GM23338 (cell line): Measurements from ENCODE around the gene TPST2. TPM values are rescaled to one million over a fixed set of nuclear protein-coding genes. Genes with fewer than 3 reads are reported as not detected.
"Not testable (repeated sequence)": the region's sequence is repeated elsewhere in the genome, so short reads cannot be mapped to it uniquely, and the experiment has no call there.

ENCODE experiments used
- ATAC-seq: fragments of 200-7000 bp; cut with Tn5 transposase; 3 replicates; pipeline ENCODE4 v1.9.1; 2020
- DNase-seq: peaks from one replicate; pipeline ENCODE4 v3.0.0-alpha.2; 2015; ENCODE audit warnings: low spot score
- H2AFZ ChIP-seq: fragments of 200-600 bp; sonication (generic); 2 replicates; pipeline ENCODE4 v1.8.0; 2016; ENCODE audit warnings: antibody characterized with exemption, mild to moderate bottlenecking, moderate library complexity
- H3F3A ChIP-seq: fragments of 200-600 bp; sonication (generic); replicated peaks from 2 replicates; pipeline ENCODE4 v1.8.0; 2017; ENCODE audit warnings: antibody characterized with exemption, mixed run types, low read depth
- H3K27ac ChIP-seq: fragments of 200-600 bp; sonication (generic); 2 replicates; pipeline ENCODE4 v1.6.1; 2016; ENCODE audit warnings: low read depth
- H3K27me3 ChIP-seq: fragments of 200-600 bp; sonication (generic); 2 replicates; pipeline ENCODE4 v1.8.0; 2016; ENCODE audit warnings: mild to moderate bottlenecking, mixed run types, moderate library complexity; ENCODE audit not compliant: insufficient read depth
- H3K36me3 ChIP-seq: fragments of 200-600 bp; sonication (generic); 2 replicates; pipeline ENCODE4 v1.8.0; 2016; ENCODE audit warnings: mild to moderate bottlenecking; ENCODE audit not compliant: insufficient read depth
- H3K4me1 ChIP-seq: fragments of 200-600 bp; sonication (generic); 2 replicates; pipeline ENCODE4 v1.8.0; 2016; ENCODE audit warnings: mild to moderate bottlenecking, moderate library complexity; ENCODE audit not compliant: insufficient read depth
- H3K4me2 ChIP-seq: fragments of 200-600 bp; sonication (generic); 2 replicates; pipeline ENCODE4 v1.7.1; 2017; ENCODE audit warnings: mixed run types
- H3K4me3 ChIP-seq: fragments of 200-600 bp; sonication (generic); 2 replicates; pipeline ENCODE4 v1.6.1; 2016; ENCODE audit warnings: mixed run types
- H3K79me2 ChIP-seq: fragments of 200-600 bp; sonication (generic); replicated peaks from 2 replicates; pipeline ENCODE4 v1.8.0; 2017; ENCODE audit warnings: mild to moderate bottlenecking; ENCODE audit not compliant: insufficient read depth
- H3K9me2 ChIP-seq: fragments of 200-600 bp; sonication (generic); 2 replicates; pipeline ENCODE4 v1.8.0; 2017; ENCODE audit not compliant: insufficient read depth
- H4K20me1 ChIP-seq: fragments of 200-600 bp; sonication (generic); replicated peaks from 2 replicates; pipeline ENCODE4 v1.8.0; 2017; ENCODE audit warnings: mild to moderate bottlenecking; ENCODE audit not compliant: insufficient read depth
- H3K27ac Mint-ChIP-seq: 2 replicates; pipeline ENCODE4 v1.8.0; 2020; ENCODE audit warnings: inconsistent platforms, mild to moderate bottlenecking, moderate library complexity, mixed read lengths
- H3K27me3 Mint-ChIP-seq: 3 replicates; pipeline ENCODE4 v1.8.0; 2022; ENCODE audit warnings: low read depth, mild to moderate bottlenecking, moderate library complexity, mixed read lengths, inconsistent platforms; ENCODE audit not compliant: insufficient read depth, poor library complexity
- H3K36me3 Mint-ChIP-seq: 3 replicates; pipeline ENCODE4 v1.8.0; 2021; ENCODE audit warnings: low read depth, mild to moderate bottlenecking, inconsistent platforms, moderate library complexity, mixed read lengths
- H3K4me1 Mint-ChIP-seq: 3 replicates; pipeline ENCODE4 v1.8.0; 2020; ENCODE audit warnings: mild to moderate bottlenecking, inconsistent platforms, mixed read lengths
- H3K4me3 Mint-ChIP-seq: 3 replicates; pipeline ENCODE4 v1.8.0; 2021; ENCODE audit warnings: moderate library complexity, mild to moderate bottlenecking, inconsistent platforms, mixed read lengths
- H3K9me3 Mint-ChIP-seq: 3 replicates; pipeline ENCODE4 v1.8.0; 2020; ENCODE audit warnings: moderate library complexity, mild to moderate bottlenecking, inconsistent platforms, mixed read lengths
- CTCF ChIP-seq, 2 experiments: fragments of 200-600 bp in 1 of 2; sonication (generic) in 1 of 2; conservative IDR thresholded peaks; 2 replicates each; pipeline versions ENCODE4 v1.5.1 to v1.6.1; 2016 to 2017; ENCODE audit warnings: antibody characterized with exemption in 2 of 2, low read depth in 2 of 2, mild to moderate bottlenecking in 2 of 2, moderate library complexity in 1 of 2
- ETS1 ChIP-seq: IDR thresholded peaks from 2 replicates; pipeline ENCODE4 v1.6.1; 2016; ENCODE audit warnings: antibody characterized with exemption
- EZH2 ChIP-seq: fragments of 200-600 bp; sonication (generic); IDR thresholded peaks from one replicate; pipeline ENCODE4 v1.8.0; 2017; ENCODE audit warnings: antibody characterized with exemption, mild to moderate bottlenecking, low read depth; ENCODE audit not compliant: unreplicated experiment
- EZH2phosphoT487 ChIP-seq: fragments of 200-600 bp; sonication (generic); IDR thresholded peaks from one replicate; pipeline ENCODE4 v1.8.1; 2018; ENCODE audit warnings: antibody characterized with exemption; ENCODE audit not compliant: unreplicated experiment
- JUNB ChIP-seq: IDR thresholded peaks from one replicate; pipeline ENCODE4 v1.6.1; 2016; ENCODE audit warnings: antibody characterized with exemption; ENCODE audit not compliant: unreplicated experiment
- POLR2AphosphoS5 ChIP-seq: IDR thresholded peaks from 2 replicates; pipeline ENCODE4 v1.6.1; 2016; ENCODE audit warnings: antibody characterized with exemption, low read depth
- ZNF114 ChIP-seq: fragments of 250-450 bp; sonication (Bioruptor Pico); IDR thresholded peaks from 2 replicates; pipeline ENCODE4 v1.5.0; 2020; ENCODE audit warnings: mild to moderate bottlenecking, moderate library complexity
- ZNF462 ChIP-seq: fragments of 250-450 bp; sonication (Bioruptor Pico); IDR thresholded peaks from 2 replicates; pipeline ENCODE4 v1.5.0; 2020; ENCODE audit warnings: mild to moderate bottlenecking, moderate library complexity
- polyA plus RNA-seq: library from polyadenylated mRNA; unstranded; fragments of >200 nt; fragmentation: Nextera tagmentation; extraction: Ambion mirVana; gene quantifications from 2 replicates; pipeline ENCODE4 v1.2.1, GENCODE V29; 2016
- total RNA-seq: library from RNA; depleted of rRNA; stranded (reverse); fragments of >200 nt; shearing (Covaris generic); gene quantifications from 2 replicates; pipeline ENCODE4 v1.2.3, GENCODE V29; 2014
- TF ChIP-seq, protein P1 (sequence below): IDR thresholded peaks from one replicate; pipeline ENCODE4 v1.6.1; 2018; ENCODE audit warnings: antibody characterized with exemption; ENCODE audit not compliant: unreplicated experiment

The TPST2 gene
- total and polyA plus RNA-seq, 2 experiments from 2014 or later, result 37.9 to 127 TPM

DNA sequence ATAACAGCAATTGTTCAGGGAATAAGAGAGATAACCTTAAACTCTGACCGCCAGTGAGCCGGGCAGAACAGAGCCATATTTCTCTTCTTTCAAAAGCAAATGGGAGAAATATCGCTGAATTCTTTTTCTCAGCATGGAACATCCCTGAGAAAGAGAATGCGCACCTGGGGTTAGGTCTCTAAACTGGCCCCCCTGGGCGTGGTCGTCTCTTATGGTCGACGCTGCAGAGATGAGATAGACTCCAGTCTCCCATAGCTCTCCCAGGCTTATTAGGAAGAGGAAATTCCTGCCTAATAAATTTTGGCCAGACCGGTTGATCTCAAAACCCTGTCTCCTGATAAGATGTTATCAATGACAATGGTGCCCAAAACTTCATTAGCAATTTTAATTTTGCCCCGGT lies 23.8 kb upstream of the TPST2 start:
- Histone ChIP-seq H3K4me3 (peak overlapping the region; percentile 46), H3K4me2 (peak overlapping the region; percentile 75), H3K27me3 (peaks cover 34% of the 10 kb centered on the region), H3K4me1 (peaks cover 69% of the 10 kb centered on the region), H3F3A (peaks cover 17% of the 10 kb centered on the region)
- Mint-ChIP-seq H3K27me3 (peaks cover 53% of the 10 kb centered on the region), H3K27ac (0 out of 2 replicates have a peak overlapping the region, but pooled peaks have one; percentile 56), H3K4me1 (peaks cover 57% of the 10 kb centered on the region), H3K4me3 (peak overlapping the region; percentile 63)
- not testable (repeated sequence) for ATAC-seq, H3K79me2 ChIP-seq, H3K27ac ChIP-seq, H4K20me1 ChIP-seq, H3K9me3 Mint-ChIP-seq, H2AFZ ChIP-seq, H3K36me3 Mint-ChIP-seq, H3K9me2 ChIP-seq, H3K36me3 ChIP-seq
- DNase-seq, result peak; percentile 86
- peak; percentile 58 for TF ChIP-seq POLR2AphosphoS5

- no peak overlapping the region for H3K27ac Mint-ChIP-seq
- no peak for TF ChIP-seq POLR2AphosphoS5
- no peak for TF ChIP-seq EZH2
- TF ChIP-seq ETS1, result no peak
- TF ChIP-seq, protein P1, sequence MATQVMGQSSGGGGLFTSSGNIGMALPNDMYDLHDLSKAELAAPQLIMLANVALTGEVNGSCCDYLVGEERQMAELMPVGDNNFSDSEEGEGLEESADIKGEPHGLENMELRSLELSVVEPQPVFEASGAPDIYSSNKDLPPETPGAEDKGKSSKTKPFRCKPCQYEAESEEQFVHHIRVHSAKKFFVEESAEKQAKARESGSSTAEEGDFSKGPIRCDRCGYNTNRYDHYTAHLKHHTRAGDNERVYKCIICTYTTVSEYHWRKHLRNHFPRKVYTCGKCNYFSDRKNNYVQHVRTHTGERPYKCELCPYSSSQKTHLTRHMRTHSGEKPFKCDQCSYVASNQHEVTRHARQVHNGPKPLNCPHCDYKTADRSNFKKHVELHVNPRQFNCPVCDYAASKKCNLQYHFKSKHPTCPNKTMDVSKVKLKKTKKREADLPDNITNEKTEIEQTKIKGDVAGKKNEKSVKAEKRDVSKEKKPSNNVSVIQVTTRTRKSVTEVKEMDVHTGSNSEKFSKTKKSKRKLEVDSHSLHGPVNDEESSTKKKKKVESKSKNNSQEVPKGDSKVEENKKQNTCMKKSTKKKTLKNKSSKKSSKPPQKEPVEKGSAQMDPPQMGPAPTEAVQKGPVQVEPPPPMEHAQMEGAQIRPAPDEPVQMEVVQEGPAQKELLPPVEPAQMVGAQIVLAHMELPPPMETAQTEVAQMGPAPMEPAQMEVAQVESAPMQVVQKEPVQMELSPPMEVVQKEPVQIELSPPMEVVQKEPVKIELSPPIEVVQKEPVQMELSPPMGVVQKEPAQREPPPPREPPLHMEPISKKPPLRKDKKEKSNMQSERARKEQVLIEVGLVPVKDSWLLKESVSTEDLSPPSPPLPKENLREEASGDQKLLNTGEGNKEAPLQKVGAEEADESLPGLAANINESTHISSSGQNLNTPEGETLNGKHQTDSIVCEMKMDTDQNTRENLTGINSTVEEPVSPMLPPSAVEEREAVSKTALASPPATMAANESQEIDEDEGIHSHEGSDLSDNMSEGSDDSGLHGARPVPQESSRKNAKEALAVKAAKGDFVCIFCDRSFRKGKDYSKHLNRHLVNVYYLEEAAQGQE, result no peak
- TF ChIP-seq ZNF114 (CRISPR knock-in tag), result no peak
- no peak for TF ChIP-seq JUNB
- TF ChIP-seq EZH2phosphoT487, result no peak
- TF ChIP-seq CTCF (conservative IDR thresholded peaks at IDR 0.05; ENCODE audit: low read depth in 2 of 2), result no peak
- TF ChIP-seq ZNF462 (CRISPR knock-in tag), result no peak
Observed at GRCh38 chr22:26612652-26613051, 22.7 kb upstream of the TPST2 start.

More at GRCh38 chr22:26612652-26613051, 22.7 kb upstream of the TPST2 start:
- H3F3A ChIP-seq, result peaks cover 17% of the 10 kb centered on the region
- H3K9me3 Mint-ChIP-seq, result no peaks in the 10 kb centered on the region
- peak overlapping the region; percentile 46; the same call in 1 of the 2 replicates for H3K4me3 ChIP-seq
- no peaks in the 10 kb centered on the region for H3K36me3 Mint-ChIP-seq
- no peak for ATAC-seq
- H2AFZ ChIP-seq, result no peak overlapping the region
- H3K4me1 ChIP-seq, result peaks cover 72% of the 10 kb centered on the region
- H3K9me2 ChIP-seq, result no peaks in the 10 kb centered on the region; the same call in 1 of the 2 replicates
- H3K36me3 ChIP-seq, result no peaks in the 10 kb centered on the region
- H3K27me3 ChIP-seq, result peaks cover 34% of the 10 kb centered on the region
- no peaks in the 10 kb centered on the region for H4K20me1 ChIP-seq
- no peak overlapping the region; the same call in 2 of the 3 replicates for H3K4me3 Mint-ChIP-seq
- DNase-seq, result no peak
- H3K27ac ChIP-seq, result no peak overlapping the region
- peak overlapping the region; percentile 75 for H3K4me2 ChIP-seq
- H3K4me1 Mint-ChIP-seq, result peaks cover 65% of the 10 kb centered on the region
- H3K27me3 Mint-ChIP-seq, result peaks cover 50% of the 10 kb centered on the region
- no peaks in the 10 kb centered on the region for H3K79me2 ChIP-seq
